Activated effector memory CD4-positive, alpha-beta T cell treated with Interleukin-2 at 50 U/mL for 16 hours (primary cell): Measurements from ENCODE around the gene ERCC1.
"Not testable (repeated sequence)": the region's sequence is repeated elsewhere in the genome, so short reads cannot be mapped to it uniquely, and the experiment has no call there.

Experiments
- DNase-seq: peaks from one replicate; pipeline ENCODE4 v3.0.0-alpha.2; 2020

ERCC1 gene

GRCh38 chr19:45451850-45452387, 28.2 kb upstream of the ERCC1 start:
- no peak for DNase-seq

- DNase-seq: peak; percentile 31
These were observed 27.6 kb upstream of the ERCC1 start for GRCh38 chr19:45451131-45451849.

GRCh38 chr19:45450012-45450333, 26.3 kb upstream of the ERCC1 start:
- DNase-seq: no peak

- no peak for DNase-seq
These were observed 25.2 kb upstream of the ERCC1 start for GRCh38 chr19:45448887-45449299.

GRCh38 chr19:45448425-45448756, 24.7 kb upstream of the ERCC1 start:
- DNase-seq: no peak

- no peak for DNase-seq
These were observed 23.2 kb upstream of the ERCC1 start for GRCh38 chr19:45446944-45447343.

- DNase-seq: no peak
These were observed 22.6 kb upstream of the ERCC1 start for GRCh38 chr19:45446295-45446694.

- DNase-seq: no peak
These were observed 21.4 kb upstream of the ERCC1 start for GRCh38 chr19:45445139-45445538.

- DNase-seq: peak; percentile 64
These were observed 20.8 kb upstream of the ERCC1 start for GRCh38 chr19:45444318-45445041.

- DNase-seq: peak; percentile 30
These were observed 20.0 kb upstream of the ERCC1 start for GRCh38 chr19:45443462-45444317.

- no peak for DNase-seq
These were observed 19.2 kb upstream of the ERCC1 start for GRCh38 chr19:45442778-45443461.

GRCh38 chr19:45442408-45442777, 18.7 kb upstream of the ERCC1 start:
- no peak for DNase-seq

GRCh38 chr19:45440873-45441654, 17.3 kb upstream of the ERCC1 start:
- DNase-seq: no peak

- DNase-seq: no peak
These were observed 16.5 kb upstream of the ERCC1 start for GRCh38 chr19:45440259-45440638.

GRCh38 chr19:45439569-45440258, 16.0 kb upstream of the ERCC1 start:
- peak; percentile 77 for DNase-seq

- no peak for DNase-seq
These were observed 15.5 kb upstream of the ERCC1 start for GRCh38 chr19:45439190-45439568.

GRCh38 chr19:45437328-45437727, 13.6 kb upstream of the ERCC1 start:
- DNase-seq: no peak

- DNase-seq: not testable (repeated sequence)
These were observed 8.8 kb upstream of the ERCC1 start for GRCh38 chr19:45432543-45432942.

GRCh38 chr19:45431008-45431407, 7.3 kb upstream of the ERCC1 start:
- not testable (repeated sequence) for DNase-seq

- not testable (repeated sequence) for DNase-seq
These were observed 6.2 kb upstream of the ERCC1 start for GRCh38 chr19:45429896-45430295.

GRCh38 chr19:45428384-45429231, 4.9 kb upstream of the ERCC1 start:
- no peak for DNase-seq
